Hepatocyte (in vitro differentiated cells): Measurements from ENCODE around the gene BRWD1. TPM values are rescaled to one million over a fixed set of nuclear protein-coding genes. Genes with fewer than 3 reads are reported as not detected.
A peak's percentile ranks its signal among the peaks of the same experiment; 100 is the strongest.

ENCODE experiments used
- DNase-seq: peaks from one replicate; pipeline ENCODE4 v3.0.0-alpha.2; 2016; ENCODE audit warnings: low spot score
- H2AFZ ChIP-seq: fragments of 200-600 bp; sonication (generic); 2 replicates; pipeline ENCODE4 v1.6.0; 2016; ENCODE audit warnings: antibody characterized with exemption, mild to moderate bottlenecking
- H3K27ac ChIP-seq: fragments of 200-600 bp; sonication (generic); 2 replicates; pipeline ENCODE4 v1.5.1; 2016; ENCODE audit warnings: mild to moderate bottlenecking
- H3K27me3 ChIP-seq: fragments of 200-600 bp; sonication (generic); 2 replicates; pipeline ENCODE4 v1.6.1; 2016
- H3K36me3 ChIP-seq: fragments of 200-600 bp; sonication (generic); replicated peaks from 2 replicates; pipeline ENCODE4 v1.5.1; 2016; ENCODE audit warnings: low read depth; ENCODE audit not compliant: insufficient read depth
- H3K4me1 ChIP-seq: fragments of 200-600 bp; sonication (generic); 2 replicates; pipeline ENCODE4 v1.5.1; 2016; ENCODE audit warnings: mild to moderate bottlenecking, moderate library complexity; ENCODE audit not compliant: insufficient read depth
- H3K4me2 ChIP-seq: fragments of 200-600 bp; sonication (generic); 2 replicates; pipeline ENCODE4 v1.6.0; 2016
- H3K4me3 ChIP-seq: fragments of 200-600 bp; sonication (generic); 2 replicates; pipeline ENCODE4 v1.5.1; 2016; ENCODE audit warnings: mild to moderate bottlenecking
- H3K79me2 ChIP-seq: fragments of 200-600 bp; sonication (generic); 2 replicates; pipeline ENCODE4 v1.6.0; 2017; ENCODE audit warnings: mild to moderate bottlenecking
- H3K9me2 ChIP-seq: fragments of 200-600 bp; sonication (generic); replicated peaks from 2 replicates; pipeline ENCODE4 v1.6.0; 2017; ENCODE audit warnings: mild to moderate bottlenecking; ENCODE audit not compliant: insufficient read depth
- H3K9me3 ChIP-seq: fragments of 200-600 bp; sonication (generic); 2 replicates; pipeline ENCODE4 v1.5.1; 2016; ENCODE audit warnings: low read depth, mild to moderate bottlenecking
- H4K20me1 ChIP-seq: fragments of 200-600 bp; sonication (generic); 2 replicates; pipeline ENCODE4 v1.6.0; 2016; ENCODE audit warnings: mild to moderate bottlenecking; ENCODE audit not compliant: insufficient read depth, poor library complexity, severe bottlenecking
- EZH2 ChIP-seq: fragments of 200-600 bp; sonication (generic); IDR thresholded peaks from 2 replicates; pipeline ENCODE4 v1.6.1; 2016; ENCODE audit warnings: antibody characterized with exemption, mild to moderate bottlenecking, borderline replicate concordance
- EZH2phosphoT487 ChIP-seq: fragments of 200-600 bp; sonication (generic); IDR thresholded peaks from one replicate; pipeline ENCODE4 v1.6.1; 2018; ENCODE audit warnings: antibody characterized with exemption, mild to moderate bottlenecking, low read depth, moderate library complexity; ENCODE audit not compliant: unreplicated experiment, severe bottlenecking
- WGBS: methylation state at CpG from one replicate; pipeline ENCODE4 v1.1.6; 2016; ENCODE audit warnings: low lambda C conversion rate; ENCODE audit errors: missing lambda C conversion rate; 5-methylcytosine and 5-hydroxymethylcytosine counted together
- polyA plus RNA-seq: library from polyadenylated mRNA; unstranded; fragments of >200 nt; fragmentation: Nextera tagmentation; extraction: Ambion mirVana; gene quantifications from 2 replicates; pipeline ENCODE4 v1.2.1, GENCODE V29; 2016
- total RNA-seq: library from RNA; depleted of rRNA; stranded (reverse); fragments of >200 nt; gene quantifications from 2 replicates; pipeline ENCODE4 v1.2.3, GENCODE V29; 2014
- TF ChIP-seq, protein P1 (sequence below): fragments of 200-600 bp; sonication (generic); IDR thresholded peaks from 2 replicates; pipeline ENCODE4 v1.5.1; 2016; ENCODE audit warnings: antibody characterized with exemption, mild to moderate bottlenecking; ENCODE audit not compliant: poor library complexity

BRWD1 gene
- total and polyA plus RNA-seq, 2 experiments from 2014 or later: 17.4 to 48.3 TPM

DNA sequence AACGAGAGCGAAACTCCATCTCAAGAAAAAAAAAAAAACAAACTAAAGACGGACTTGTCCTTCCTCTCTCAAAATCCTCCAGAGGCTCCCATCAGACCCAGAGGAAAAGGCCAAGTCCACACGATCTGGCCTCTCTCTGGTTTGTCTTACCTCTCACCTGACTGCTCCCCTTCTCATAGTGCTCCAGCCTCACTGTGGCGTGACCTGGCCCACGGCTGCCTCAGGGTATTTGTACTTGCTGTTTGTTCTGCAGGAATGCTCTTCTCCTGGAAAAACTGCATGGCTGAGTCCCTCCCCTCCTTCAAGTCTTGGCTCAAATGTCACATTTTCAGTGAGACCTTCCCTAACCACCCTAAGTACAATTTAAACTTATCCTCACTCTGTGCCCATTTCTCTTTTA lies 8.0 kb upstream of the BRWD1 start:
- DNase-seq: no peak
- no peak for TF ChIP-seq EZH2
- TF ChIP-seq, protein P1, sequence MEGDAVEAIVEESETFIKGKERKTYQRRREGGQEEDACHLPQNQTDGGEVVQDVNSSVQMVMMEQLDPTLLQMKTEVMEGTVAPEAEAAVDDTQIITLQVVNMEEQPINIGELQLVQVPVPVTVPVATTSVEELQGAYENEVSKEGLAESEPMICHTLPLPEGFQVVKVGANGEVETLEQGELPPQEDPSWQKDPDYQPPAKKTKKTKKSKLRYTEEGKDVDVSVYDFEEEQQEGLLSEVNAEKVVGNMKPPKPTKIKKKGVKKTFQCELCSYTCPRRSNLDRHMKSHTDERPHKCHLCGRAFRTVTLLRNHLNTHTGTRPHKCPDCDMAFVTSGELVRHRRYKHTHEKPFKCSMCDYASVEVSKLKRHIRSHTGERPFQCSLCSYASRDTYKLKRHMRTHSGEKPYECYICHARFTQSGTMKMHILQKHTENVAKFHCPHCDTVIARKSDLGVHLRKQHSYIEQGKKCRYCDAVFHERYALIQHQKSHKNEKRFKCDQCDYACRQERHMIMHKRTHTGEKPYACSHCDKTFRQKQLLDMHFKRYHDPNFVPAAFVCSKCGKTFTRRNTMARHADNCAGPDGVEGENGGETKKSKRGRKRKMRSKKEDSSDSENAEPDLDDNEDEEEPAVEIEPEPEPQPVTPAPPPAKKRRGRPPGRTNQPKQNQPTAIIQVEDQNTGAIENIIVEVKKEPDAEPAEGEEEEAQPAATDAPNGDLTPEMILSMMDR: no peak
- TF ChIP-seq EZH2phosphoT487: no peak
- no peak overlapping the region for H2AFZ ChIP-seq
- H3K36me3 ChIP-seq: no peaks in the 10 kb centered on the region
- no peak overlapping the region for H3K4me2 ChIP-seq
- no peaks in the 10 kb centered on the region for H3K79me2 ChIP-seq
- no peak overlapping the region for H3K4me3 ChIP-seq
- no peaks in the 10 kb centered on the region for H3K9me3 ChIP-seq
- 70% methylated on average over 6 of the region's 6 CpGs for WGBS
- peaks cover 4% of the 10 kb centered on the region for H3K4me1 ChIP-seq
- no peaks in the 10 kb centered on the region for H3K27me3 ChIP-seq
- H3K9me2 ChIP-seq: no peaks in the 10 kb centered on the region
- no peaks in the 10 kb centered on the region for H4K20me1 ChIP-seq
- H3K27ac ChIP-seq: no peak overlapping the region

DNA sequence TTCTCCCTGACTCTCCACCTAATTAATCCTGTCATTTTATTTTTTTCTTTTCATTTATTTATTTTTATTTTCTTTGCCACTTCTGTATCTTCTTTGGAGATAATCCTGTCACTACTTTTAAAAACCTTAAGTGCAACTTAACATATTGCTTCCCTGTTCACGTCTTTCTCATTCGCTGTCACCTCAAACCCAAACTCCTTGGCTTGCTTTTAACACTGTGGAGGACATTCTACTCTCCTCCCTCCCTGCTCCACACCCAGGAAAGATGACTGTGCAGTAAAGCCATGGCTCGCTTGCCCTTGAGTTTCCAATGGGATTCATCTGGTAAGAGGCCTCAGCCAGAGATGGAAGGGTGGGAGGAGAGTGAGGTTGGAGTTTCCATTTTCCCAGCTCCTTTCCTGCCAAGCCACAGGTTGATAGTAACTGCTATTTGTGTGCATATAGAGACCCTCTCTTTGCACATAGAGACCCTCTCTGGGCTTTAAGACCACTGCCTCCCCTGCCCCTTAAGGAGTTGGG lies 6.4 kb upstream of the BRWD1 start:
- no peak for DNase-seq
- H3K79me2 ChIP-seq: peaks cover 9% of the 10 kb centered on the region
- no peaks in the 10 kb centered on the region for H3K36me3 ChIP-seq
- no peak overlapping the region for H3K27ac ChIP-seq
- H3K27me3 ChIP-seq: no peaks in the 10 kb centered on the region
- H2AFZ ChIP-seq: no peak overlapping the region
- no peaks in the 10 kb centered on the region for H3K9me2 ChIP-seq
- 75% methylated on average over 3 of the region's 3 CpGs for WGBS
- H4K20me1 ChIP-seq: no peaks in the 10 kb centered on the region
- peaks cover 4% of the 10 kb centered on the region for H3K4me1 ChIP-seq
- no peak for TF ChIP-seq EZH2phosphoT487
- TF ChIP-seq EZH2: no peak
- TF ChIP-seq, protein P1: no peak
- no peak overlapping the region for H3K4me3 ChIP-seq
- no peaks in the 10 kb centered on the region for H3K9me3 ChIP-seq
- no peak overlapping the region for H3K4me2 ChIP-seq

DNA sequence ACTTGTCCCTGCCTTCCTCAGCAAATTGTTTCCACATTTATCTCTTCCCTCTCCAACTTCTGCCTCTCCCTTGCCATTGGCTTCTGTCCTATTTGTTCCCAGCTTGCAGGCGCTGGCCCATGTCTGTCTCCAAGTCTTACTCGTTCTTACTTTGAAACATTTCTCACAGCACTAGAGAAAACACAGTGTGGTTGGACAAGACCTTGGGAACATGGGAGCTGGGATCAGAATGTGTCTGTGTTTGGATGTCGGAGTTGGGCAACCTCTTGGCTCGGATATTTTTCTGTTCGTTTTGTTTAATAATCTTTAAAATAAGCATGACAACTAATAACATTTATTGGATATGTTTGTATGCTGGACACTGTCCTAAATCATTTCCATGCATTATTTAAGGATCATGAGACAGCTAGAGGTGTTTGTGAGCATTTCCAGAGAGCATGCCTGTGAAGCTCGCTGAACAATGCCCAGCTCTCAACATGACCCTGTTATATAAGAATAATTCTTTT lies 5.9 kb upstream of the BRWD1 start:
- WGBS: 54% methylated on average over 6 of the region's 6 CpGs
- no peak overlapping the region for H3K4me3 ChIP-seq
- no peaks in the 10 kb centered on the region for H3K9me2 ChIP-seq
- H3K9me3 ChIP-seq: no peaks in the 10 kb centered on the region
- no peak overlapping the region for H3K27ac ChIP-seq
- peaks cover 4% of the 10 kb centered on the region for H3K4me1 ChIP-seq
- H3K27me3 ChIP-seq: no peaks in the 10 kb centered on the region
- H4K20me1 ChIP-seq: no peaks in the 10 kb centered on the region
- H3K79me2 ChIP-seq: peaks cover 12% of the 10 kb centered on the region
- peak; percentile 37 for DNase-seq
- TF ChIP-seq EZH2phosphoT487: no peak
- TF ChIP-seq, protein P1: no peak
- no peak for TF ChIP-seq EZH2
- no peak overlapping the region for H2AFZ ChIP-seq
- no peak overlapping the region for H3K4me2 ChIP-seq
- H3K36me3 ChIP-seq: no peaks in the 10 kb centered on the region
